T-helper 2 cell (primary cell): ENCODE results near the gene C11orf86.
"Not testable (repeated sequence)": the region's sequence is repeated elsewhere in the genome, so short reads cannot be mapped to it uniquely, and the experiment has no call there.

Experiments
- DNase-seq, 5 experiments: peaks; one replicate each; pipeline versions ENCODE4 v3.0.0 to v3.0.0-alpha.2; 2012 to 2022

The C11orf86 gene

DNA sequence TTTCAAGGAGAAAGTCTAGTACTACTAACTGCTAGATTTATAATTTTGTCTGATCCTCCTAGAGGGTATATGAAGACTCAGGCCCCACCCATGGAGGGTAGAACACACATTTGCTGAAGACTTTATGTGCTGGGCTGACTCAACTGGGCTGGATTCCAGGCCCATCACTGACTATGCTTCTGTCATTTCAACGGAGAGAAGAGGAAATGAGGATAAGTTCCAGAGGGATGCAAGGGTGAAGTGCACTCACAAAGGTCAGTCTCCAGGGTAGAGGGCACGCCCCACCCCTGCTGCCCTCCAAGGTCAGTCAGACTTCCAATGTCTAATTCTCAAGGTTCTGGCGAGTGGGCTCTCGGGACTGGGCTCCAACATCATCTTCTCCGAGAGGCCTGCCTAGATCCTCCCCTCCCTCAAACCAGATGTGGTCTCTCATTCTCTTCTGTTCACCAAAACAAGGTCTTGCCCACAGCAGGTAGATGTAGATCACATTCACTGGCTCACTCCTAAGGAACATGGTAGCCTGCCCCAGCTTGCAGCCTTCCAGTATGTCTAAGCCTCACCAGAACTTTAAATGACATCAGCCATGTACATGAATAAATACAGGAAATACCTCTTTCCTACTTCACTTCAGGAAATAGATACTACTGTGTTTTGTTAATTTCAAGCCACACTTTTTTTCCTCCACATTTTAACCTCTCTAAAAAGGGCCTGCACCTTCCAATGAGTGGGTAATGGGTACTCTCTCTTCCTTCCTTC is 7.3 kb upstream of the C11orf86 start:
- DNase-seq: no peak

DNA sequence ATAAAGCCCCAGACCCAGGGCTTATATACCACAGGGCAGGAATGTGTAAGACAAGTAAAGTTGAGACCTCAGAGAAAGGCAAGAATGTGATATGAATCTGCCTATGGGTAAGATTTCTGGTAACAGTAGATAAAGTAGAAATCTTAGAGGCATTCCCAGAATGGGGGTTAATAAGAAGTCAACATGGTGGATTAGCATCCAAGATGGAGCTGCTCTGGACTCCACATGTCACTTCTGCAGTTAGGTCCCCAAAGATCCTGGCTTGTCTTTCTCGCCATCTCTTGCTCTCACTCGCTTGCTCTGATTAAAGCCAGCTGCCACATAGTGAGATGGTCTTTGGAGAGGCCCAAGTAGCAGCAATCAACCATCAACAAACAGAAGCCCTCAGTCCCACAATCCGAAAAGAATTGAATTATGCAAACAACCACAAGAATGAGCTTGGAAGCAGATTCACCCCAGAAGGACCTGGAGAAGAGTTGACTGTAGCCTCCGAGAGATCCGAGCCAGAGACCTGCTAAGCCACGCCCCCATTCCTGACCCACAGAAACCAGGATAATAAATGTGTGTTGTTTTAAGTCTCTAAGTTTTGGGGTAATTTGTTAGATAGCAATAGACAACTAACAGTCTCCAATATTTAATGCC is 5.4 kb upstream of the C11orf86 start:
- no peak for DNase-seq

DNA sequence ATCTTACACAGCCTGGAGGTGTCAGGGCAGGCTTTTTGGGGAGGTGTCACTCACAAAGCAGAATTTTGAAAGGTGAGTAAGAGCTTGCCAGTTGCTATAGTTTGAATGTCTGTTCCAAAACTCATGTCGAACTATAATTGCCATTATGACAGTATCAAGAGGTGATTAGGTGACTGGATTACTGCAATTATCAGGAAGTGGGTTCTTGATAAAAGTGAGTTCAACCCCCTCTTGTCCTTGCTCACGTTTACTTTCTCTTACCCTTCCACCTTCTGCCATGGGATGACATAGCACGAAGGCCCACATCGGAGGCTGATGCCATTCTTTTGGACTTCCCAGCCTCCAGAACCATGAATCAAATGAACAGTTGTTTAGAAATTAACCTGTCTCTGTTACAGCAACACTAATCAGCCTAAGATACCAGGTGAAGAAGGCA is 4.7 kb upstream of the C11orf86 start:
- DNase-seq: no peak

DNA sequence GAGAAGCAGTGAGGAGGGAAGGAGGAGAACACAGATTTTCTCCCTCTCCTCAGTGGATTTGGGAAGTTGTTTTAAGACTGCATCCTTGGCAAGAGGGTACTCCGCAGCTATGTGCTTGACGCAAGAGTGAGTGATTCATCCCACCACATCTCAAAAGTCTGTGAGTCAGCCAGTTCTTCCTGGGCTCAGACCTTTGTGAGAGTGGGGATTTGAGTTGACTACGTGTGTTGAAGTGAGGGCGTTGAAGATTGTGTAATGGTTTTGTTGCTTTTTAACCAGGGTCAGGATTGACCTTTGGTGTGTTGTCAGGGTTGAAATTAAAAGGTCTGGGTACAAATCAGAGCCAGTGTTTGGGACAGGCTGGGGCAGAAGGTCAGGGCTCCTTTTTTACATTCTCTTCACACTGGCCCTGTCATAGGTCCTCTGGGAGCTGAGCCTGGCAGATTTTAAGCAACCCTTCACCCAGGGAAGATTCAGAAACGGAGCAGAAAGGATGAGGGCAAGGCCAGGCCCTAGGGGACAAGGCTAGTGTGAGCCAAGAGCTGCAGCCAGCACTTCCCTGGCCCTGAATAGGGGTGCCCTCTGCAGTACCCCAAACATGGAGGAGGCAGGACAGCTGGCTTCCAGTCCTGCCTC is 4.2 kb upstream of the C11orf86 start:
- DNase-seq: peak in 1 of 5 experiments; percentile 14

DNA sequence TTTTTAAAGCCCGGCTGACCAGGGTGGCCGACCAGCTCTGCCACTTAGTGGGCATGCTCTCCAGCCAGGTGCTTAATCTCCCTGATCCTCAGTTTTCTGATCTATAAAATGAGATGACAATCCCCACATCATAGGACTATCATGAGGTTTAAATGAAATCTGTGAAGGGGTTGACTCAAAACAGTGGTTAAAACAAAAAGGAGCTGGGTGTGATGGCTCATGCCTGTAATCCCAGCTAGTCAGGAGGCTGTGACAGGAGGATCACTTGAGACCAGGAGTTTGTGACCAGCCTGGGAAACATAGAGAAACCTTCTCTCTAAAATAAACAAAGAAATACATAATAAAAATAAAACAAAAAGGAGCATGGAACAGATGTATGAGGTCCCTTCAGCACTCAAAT is 3.6 kb upstream of the C11orf86 start:
- DNase-seq: no peak

DNA sequence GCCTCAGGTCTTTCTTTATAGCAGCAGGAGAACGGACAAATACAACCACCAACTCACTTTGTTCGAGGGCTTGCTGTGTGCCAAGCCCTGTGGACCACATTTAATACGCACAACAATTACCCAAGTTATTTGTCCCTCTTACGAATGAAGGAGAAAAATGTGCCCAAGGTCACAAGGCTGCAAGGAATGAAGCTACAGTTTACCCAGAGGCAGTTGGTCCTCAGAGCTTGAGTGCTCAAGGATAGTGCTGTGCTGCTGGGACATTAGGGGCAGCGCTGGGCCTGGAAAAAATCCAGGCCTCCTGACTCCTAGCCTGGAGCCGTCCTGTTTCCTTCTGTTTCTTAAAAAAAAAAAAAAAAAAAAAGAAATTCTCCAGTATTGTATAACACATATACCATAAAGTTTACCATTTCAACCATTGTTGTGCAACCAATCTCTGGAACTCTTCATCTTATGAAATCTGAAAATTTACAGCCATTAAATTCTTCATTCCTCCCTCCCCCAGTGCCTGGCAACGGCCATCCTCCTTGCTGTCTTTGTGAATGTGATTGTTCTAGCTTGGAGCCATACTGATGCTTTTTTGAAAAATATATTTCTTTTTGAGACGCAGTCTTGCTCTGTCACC is 1.0 kb upstream of the C11orf86 start:
- DNase-seq: no peak

DNA sequence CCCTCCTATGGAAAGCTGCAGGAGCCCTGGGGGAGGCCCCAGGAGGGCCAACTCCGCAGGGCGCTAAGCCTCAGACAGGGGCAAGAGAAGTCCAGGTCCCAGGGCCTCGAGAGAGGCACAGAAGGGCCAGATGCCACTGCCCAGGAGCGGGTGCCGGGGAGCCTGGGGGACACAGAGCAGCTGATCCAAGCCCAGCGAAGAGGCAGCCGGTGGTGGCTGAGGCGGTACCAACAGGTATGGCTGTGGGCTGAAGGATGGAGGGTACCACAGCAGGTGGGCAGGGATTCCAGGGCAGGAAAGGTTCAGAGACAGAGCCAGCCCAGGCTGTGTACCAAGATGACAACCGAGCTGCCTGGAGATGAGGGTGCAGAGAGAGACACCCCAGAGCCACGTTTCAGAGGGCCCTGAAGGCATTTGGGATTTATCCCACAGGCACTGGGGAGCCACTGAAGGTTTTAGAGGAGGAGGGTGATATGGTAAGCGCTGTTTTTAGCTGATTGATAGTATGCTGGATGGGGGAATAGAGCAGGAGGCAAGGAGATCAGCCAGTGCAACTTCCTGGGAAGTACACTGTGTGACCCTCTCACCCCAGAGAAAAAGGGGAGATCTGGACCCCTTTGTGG is 412 bp downstream of the C11orf86 start:
- no peak for DNase-seq

DNA sequence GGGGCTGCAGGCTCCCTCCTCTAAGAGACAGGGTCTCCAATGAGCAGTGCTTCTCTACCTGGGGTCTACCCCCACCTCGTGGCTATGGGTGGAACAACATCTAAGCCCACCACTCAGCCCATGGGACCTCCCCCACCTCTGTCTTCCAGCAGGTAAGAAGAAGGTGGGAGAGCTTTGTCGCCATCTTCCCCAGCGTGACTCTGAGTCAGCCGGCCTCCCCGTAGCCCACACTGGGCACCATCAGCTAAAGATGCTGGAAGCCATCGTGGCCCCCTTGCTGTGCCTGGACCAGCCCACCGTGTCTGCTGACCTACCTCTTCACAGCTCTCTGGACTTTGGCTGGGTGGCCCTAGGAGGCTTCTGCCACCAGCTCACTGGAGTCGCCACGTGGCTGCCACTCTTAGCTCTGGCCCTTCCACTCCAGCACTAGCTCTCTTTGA is 944 bp downstream of the C11orf86 start:
- DNase-seq: peak in 1 of 5 experiments; percentile 10

DNA sequence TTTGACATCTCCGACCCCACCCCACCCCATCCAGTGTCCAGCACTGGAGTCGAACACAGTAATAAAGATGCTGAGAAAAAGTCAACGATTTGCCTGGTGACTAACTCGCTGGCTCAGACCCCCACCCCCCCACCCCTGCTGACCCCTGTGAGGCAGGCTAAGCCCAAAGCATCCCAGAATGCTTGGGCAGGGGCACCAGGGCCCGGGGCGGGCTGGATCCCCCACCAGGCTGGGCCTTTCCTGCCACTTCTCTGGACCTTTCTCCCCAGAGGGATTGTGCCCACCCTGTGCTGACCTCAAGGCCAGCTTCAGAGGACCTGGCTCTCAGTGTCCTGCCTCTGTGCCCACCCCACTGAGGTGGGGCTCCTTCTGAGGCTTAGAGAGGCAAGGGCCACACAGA is 1.8 kb downstream of the C11orf86 start:
- no peak for DNase-seq

DNA sequence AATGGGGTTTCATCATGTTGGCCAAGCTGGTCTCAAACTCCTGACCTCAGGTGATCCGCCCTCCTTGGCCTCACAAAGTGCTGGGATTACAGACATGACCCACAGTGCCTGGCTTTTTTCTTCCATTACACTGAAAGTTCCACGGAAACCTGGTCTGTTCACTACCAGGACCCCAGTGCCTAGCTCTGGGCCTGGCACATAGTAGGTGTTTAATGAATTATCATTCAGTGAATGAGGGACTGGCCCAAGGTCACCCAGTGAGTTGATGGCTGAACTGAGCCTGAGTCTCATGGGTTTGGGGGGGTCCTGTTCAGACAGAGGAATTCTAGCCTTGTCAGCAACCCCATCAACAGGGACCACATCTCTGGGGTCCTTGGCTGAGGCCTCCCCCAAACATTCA is 3.1 kb downstream of the C11orf86 start:
- no peak for DNase-seq

DNA sequence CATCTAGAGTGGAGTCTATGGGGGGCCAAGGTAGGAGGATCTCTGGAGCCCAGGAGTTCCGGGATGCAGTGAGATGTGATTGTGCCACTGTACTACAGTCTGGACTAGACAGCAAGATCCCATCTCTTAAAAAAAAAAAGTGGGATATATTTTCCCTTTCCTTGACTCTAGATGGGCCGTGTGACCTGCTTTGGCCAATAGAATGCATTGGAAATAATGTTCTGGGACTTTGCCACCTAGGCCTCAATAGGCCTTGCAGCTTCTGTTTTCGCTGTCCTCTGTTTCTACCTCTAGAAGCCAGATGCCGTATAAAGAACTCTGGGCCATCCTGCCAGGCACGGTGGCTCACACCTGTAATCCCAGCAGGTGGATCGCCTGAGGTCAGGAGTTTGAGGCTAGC is 3.6 kb downstream of the C11orf86 start:
- no peak for DNase-seq

DNA sequence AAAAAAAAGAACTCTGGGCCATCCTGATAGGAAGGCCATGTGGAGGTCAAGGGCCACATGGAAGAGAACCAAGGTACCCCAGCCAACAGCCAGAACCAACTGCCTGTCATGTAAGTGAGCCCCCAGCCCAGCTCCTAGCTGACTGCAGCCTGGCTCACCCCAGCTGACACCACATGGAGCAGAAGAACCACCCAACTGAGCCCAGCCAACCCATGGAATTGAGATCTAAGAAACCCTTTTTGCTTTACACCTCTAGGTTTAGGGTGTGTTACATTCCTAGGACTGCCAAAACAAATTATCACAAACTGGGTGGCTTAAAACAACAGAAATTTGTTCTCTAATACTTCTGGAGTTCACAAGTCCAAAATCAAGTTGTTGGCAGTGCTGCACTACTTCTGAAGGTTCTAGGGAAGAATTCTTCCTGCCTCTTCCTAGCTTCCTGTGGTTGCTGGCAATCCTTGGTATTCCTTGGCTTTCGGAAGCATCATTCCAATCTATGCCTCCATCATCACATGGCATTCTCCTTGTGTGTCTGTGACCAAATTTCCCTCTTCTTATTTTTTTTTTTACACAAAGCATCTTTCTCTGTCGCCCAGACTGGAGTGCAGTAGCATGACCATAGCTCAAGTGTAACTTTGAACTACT is 4.4 kb downstream of the C11orf86 start:
- no peak for DNase-seq

DNA sequence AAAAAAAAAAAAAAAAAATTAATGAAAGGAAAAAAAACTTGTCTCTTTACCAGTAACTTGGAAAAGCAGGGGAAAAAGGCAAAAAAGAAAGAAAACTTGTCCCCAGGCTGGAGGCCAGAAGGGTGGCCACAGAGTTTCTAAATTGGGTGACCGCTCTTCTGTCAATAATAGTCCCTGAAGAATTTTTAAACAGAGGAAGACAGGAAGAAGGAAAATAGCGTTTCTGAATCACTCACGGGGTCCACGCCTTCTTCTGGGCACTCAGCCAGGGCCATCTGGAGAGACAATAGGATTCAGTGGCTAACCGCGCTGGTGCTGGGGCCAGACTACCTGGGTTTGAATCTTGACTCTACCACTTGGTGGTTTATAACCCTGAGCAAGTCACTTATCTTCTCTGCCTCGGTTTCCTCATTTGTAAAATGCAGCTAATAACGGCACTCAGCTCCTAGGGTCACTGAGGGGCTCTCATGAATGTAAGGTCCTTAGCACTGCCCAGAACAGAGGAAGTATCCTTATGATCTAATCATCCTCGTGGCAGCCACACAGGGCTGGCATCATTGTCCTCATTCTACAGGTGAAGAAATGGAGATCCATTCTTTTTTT is 7.0 kb downstream of the C11orf86 start:
- DNase-seq: no peak

DNA sequence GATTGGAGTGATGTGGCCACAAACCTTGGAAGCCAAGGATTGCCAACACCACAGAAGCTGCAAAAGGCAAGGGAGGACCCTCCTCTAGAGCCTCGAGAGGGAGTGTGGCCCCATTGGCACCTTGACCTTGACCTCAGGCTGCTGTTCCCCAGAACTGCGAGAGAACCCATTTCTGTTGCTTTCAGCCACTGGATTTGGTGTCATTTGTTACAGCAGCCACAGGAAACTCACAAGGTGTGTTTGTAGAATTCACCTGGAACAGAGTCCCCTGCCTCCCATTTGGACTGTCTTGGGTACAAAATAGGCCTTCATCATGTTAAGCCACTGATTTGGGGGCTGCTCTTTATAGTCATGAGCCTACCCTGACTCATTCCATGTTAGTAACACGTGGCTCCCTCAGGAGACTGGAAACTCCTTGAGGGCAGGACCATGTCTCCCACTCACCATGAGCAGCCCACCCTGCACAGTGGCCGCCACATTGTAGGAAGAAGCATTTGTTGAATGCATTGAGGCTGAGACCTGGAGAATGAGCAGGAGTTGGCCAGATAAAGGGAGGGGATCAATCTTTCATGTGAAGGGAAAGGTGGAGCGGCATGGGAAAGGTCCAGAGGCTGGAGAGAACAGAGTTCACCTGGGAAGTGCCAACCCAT is 8.3 kb downstream of the C11orf86 start:
- no peak for DNase-seq

DNA sequence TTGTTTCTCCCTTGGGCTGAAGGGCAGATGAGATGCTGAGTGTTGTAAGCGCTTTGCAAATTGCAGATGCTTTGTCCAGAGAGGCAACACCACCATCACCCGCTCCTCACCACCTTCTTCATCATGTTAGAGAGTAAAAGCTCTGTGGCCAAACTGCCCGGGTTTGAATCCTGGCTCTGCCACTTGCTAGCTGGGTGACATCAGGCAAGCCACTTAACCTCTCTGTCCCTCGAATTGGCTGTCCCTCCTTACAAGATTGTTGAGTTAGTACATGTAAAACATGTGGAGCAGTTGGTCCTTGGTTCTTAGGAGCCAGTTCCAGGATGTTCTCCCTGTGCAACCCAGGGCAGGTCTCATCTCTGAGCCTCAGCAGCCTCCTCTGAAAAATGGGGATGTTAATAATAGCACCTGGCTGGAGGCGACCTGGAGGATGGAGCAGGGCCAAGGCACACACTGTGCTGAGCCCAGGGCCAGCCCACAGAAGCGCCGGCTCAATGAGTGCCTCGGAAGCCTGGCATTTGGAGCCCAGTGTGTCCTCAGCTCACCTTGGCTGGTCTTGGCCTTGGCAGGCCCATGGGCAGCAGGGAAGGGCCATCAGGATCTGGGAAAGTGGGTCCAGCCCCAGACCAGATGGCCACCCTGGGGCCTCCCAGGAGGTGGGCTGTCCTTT is 10.5 kb downstream of the C11orf86 start:
- no peak for DNase-seq

DNA sequence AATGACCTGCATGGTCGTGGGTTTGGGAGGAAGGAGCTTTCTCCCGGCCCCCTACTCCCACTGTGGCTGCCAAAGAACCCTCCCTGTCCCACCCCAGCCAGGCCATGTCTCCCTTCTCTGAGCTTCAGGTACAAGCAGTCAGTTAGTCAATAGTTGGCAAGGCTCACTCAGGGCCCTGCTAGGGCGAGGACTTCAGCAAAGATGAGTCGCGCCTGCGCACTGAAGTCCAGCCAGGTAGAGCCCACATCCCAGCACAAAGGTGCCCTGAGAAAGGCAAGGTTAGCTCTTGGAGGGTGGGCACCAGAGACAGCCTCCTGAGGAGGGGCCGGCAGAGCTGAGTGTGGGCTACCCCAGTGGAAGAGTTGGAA is 11.1 kb downstream of the C11orf86 start:
- no peak for DNase-seq

DNA sequence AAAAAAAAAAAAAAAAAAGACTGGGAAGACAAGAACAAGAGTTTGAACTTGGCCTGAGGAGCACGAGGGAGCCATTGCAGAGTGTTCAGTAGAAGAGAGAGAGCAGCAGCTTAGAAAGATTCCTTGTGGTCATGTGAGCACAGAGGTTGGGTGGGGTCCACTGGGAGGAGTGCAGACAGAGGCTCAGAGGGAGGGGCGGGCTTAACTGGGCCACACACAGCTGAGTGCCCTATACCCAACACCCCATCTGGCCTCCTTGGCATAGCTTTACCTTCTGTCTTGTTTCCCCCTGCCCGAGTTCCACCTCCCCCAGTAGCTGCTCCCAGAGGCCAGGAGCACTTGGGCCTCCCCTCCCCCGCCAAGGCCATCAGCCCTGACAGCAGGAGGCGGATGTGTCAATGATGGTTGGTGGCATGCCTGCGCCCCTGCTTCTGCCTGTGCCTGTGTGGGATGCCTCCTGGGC is 12.1 kb downstream of the C11orf86 start:
- no peak for DNase-seq

DNA sequence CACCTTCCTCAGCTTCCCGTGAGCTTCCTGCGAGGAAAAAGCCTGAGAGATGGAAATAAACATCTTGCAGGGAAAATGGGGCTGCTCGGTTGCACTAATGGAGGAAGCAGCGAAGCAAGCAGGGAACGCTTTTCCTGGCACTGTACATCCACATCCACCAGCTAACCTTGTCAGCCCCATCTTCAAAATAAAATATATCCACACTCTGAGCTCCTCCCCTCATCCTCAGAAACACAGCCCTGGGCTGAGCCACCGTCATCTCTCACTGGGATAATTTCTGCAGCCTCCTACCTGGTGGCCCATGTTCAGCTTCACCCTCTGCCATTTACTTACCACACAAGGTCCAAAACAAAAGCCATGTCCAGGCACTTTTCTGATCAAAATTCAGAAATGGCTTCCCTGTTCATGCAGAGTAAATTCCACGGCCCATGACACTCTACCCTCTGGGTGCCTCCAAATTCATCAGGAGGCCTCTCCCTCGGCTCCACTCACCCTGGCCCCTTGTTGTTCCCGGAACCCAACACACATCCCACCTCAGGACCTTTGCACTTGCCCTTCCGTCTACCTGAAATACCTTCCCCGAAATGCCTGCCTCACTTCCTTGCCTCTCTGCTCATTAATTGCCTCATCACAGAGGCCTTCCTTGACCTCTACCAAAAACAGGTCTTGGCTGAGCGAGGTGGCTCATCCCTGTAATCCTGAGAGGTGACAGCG is 13.0 kb downstream of the C11orf86 start:
- DNase-seq: no peak

DNA sequence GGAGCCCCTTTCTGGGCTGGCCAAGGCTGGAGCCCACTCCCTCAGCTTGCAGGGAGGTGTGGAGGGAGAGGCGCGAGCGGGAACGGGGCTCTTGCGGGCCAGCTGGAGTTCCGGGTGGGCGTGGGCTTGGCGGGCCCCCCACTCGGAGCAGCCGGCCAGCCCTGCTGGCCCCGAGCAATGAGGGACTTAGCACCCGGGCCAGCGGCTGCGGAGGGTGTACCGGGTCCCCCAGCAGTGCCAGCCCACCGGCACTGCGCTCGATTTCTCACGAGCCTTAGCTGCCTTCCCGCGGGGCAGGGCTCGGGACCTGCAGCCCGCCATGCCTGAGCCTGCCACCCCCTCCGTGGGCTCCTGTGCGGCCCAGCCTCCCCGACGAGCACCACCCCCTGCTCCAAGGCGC is 13.6 kb downstream of the C11orf86 start:
- not testable (repeated sequence) for DNase-seq

DNA sequence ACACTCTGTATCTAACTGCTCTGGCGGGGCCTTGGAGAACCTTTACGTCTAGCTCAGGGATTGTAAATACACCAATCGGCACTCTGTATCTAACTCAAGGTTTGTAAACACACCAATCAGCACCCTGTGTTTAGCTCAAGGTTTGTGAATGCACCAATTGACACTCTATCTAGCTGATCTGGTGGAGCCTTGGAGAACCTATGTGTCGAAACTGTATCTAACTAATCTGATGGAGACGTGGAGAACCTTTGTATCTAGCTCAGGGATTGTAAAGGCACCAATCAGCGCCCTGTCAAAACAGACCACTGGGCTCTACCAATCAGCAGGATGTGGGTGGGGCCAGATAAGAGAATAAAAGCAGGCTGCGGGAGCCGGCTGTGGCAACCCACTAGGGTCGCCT is 14.3 kb downstream of the C11orf86 start:
- DNase-seq: not testable (repeated sequence)
